HCT116 (cell line): ENCODE measurements around the gene ERBB2. TPM values are rescaled to one million over a fixed set of nuclear protein-coding genes. Genes with fewer than 3 reads are reported as not detected.

Source experiments
- ATAC-seq: fragments of 200-7000 bp; cut with Tn5 transposase; 2 replicates; pipeline ENCODE4 v1.9.1; 2020; ENCODE audit warnings: mild to moderate bottlenecking, moderate library complexity
- BruUV-seq: library from RNA; stranded (reverse); fragments of 400-500 nt; replicated peaks from 2 replicates; lab custom pipeline; 2021; lab: Mats Ljungman, UMichigan
- CTCF ChIA-PET: fragments of 300-600 bp; sonication (Branson Sonifier 250); formaldehyde crosslinking; loops from one replicate; lab custom pipeline; 2021; ENCODE audit warnings: antibody characterized with exemption; lab: Charles Lee
- POLR2A ChIA-PET: fragments of 300-600, 350-600 bp; sonication (Branson Sonifier 250); formaldehyde crosslinking; loops from one replicate; lab custom pipeline; 2021; ENCODE audit warnings: antibody characterized with exemption; lab: Charles Lee
- RAD21 ChIA-PET, 2 experiments: fragments of 300-600 bp; sonication (Branson Sonifier 250); formaldehyde crosslinking; loops; one replicate each; lab custom pipeline; 2023; ENCODE audit warnings: low total read pairs in 2 of 2; ENCODE audit not compliant: uncharacterized antibody in 2 of 2, unreplicated experiment in 2 of 2, low non-redundant PET in 1 of 2; lab: Charles Lee
- DNase-seq: peaks from one replicate; pipeline ENCODE4 v3.0.0-alpha.2; 2010; ENCODE audit warnings: low read depth, low spot score
- H2AFZ ChIP-seq: fragments of 200-600 bp; shearing (Covaris generic), sonication (generic); 2 replicates; pipeline ENCODE4 v1.6.1; 2017; ENCODE audit warnings: low read depth, mixed run types, mixed read lengths, antibody characterized with exemption, low read length; ENCODE audit not compliant: poor library complexity, severe bottlenecking
- H3K27ac ChIP-seq: 2 replicates; pipeline ENCODE4 v1.5.1; 2012; ENCODE audit warnings: low read depth, low read length
- H3K27me3 ChIP-seq: fragments of 200-600 bp; sonication (generic); 2 replicates; pipeline ENCODE4 v1.6.1; 2016; ENCODE audit warnings: mixed run types, low read length, mixed read lengths; ENCODE audit not compliant: insufficient read depth
- H3K36me3 ChIP-seq, 2 experiments: fragments of 200-500 bp in 1 of 2; fragments of 200-600 bp in 1 of 2; sonication (Bioruptor generic) in 1 of 2; sonication (generic) in 1 of 2; 2 replicates each; pipeline versions ENCODE4 v1.5.1 to v1.6.1; 2014 to 2016; ENCODE audit warnings: low read length in 2 of 2, inconsistent platforms in 1 of 2, mixed read lengths in 1 of 2, mixed run types in 1 of 2; ENCODE audit not compliant: insufficient read depth in 2 of 2, control insufficient read depth in 1 of 2
- H3K4me1 ChIP-seq, 2 experiments: fragments of 200-600 bp in 1 of 2; sonication (generic) in 1 of 2; 2 replicates each; pipeline versions ENCODE4 v1.5.1 to v1.6.1; 2012 to 2017; ENCODE audit warnings: low read length in 2 of 2, inconsistent platforms in 1 of 2, mild to moderate bottlenecking in 1 of 2, mixed read lengths in 1 of 2, mixed run types in 1 of 2, moderate library complexity in 1 of 2; ENCODE audit not compliant: insufficient read depth in 2 of 2, control insufficient read depth in 1 of 2
- H3K4me2 ChIP-seq: fragments of 200-600 bp; sonication (generic); 2 replicates; pipeline ENCODE4 v1.6.1; 2017; ENCODE audit warnings: mixed run types, low read length, mixed read lengths
- H3K4me3 ChIP-seq, 2 experiments: fragments of 200-600 bp in 1 of 2; sonication (generic) in 1 of 2; replicated peaks in 1 of 2; 2 replicates each; pipeline ENCODE4 v1.5.1; 2011 to 2016; ENCODE audit warnings: low read length in 2 of 2, control low read depth in 1 of 2, low read depth in 1 of 2, mild to moderate bottlenecking in 1 of 2, mixed read lengths in 1 of 2, mixed run types in 1 of 2
- H3K79me2 ChIP-seq: fragments of 200-600 bp; sonication (generic); 2 replicates; pipeline ENCODE4 v1.6.1; 2017; ENCODE audit warnings: mild to moderate bottlenecking, mixed run types, low read length, moderate library complexity, mixed read lengths; ENCODE audit not compliant: insufficient read depth
- H3K9ac ChIP-seq: fragments of 200-600 bp; sonication (generic); 2 replicates; pipeline ENCODE4 v1.6.1; 2016; ENCODE audit warnings: low read length, mixed read lengths
- H3K9me2 ChIP-seq: fragments of 200-600 bp; sonication (generic), shearing (Covaris generic); 2 replicates; pipeline ENCODE4 v1.6.1; 2017; ENCODE audit warnings: mixed run types, mild to moderate bottlenecking, moderate library complexity; ENCODE audit not compliant: insufficient read depth
- H3K9me3 ChIP-seq, 2 experiments: fragments of 200-500 bp in 1 of 2; fragments of 200-600 bp in 1 of 2; sonication (Bioruptor generic) in 1 of 2; sonication (generic) in 1 of 2; 2 replicates each; pipeline ENCODE4 v1.6.1; 2014 to 2017; ENCODE audit warnings: low read length in 2 of 2, mixed read lengths in 2 of 2, inconsistent platforms in 1 of 2, low read depth in 1 of 2, mild to moderate bottlenecking in 1 of 2, mixed run types in 1 of 2, moderate library complexity in 1 of 2; ENCODE audit not compliant: control insufficient read depth in 1 of 2, insufficient read depth in 1 of 2
- H4K20me1 ChIP-seq: fragments of 200-600 bp; sonication (generic), shearing (Covaris generic); 2 replicates; pipeline ENCODE4 v1.6.1; 2017; ENCODE audit warnings: mixed run types, mild to moderate bottlenecking, moderate library complexity; ENCODE audit not compliant: insufficient read depth
- CEBPB ChIP-seq: IDR thresholded peaks from 2 replicates; pipeline ENCODE4 v1.6.1; 2012; ENCODE audit warnings: low read depth
- EGR1 ChIP-seq: IDR thresholded peaks from 2 replicates; pipeline ENCODE4 v1.6.1; 2012; ENCODE audit warnings: low read depth
- ELF1 ChIP-seq: IDR thresholded peaks from 2 replicates; pipeline ENCODE4 v1.6.1; 2012; ENCODE audit warnings: low read depth, borderline replicate concordance
- EZH2phosphoT487 ChIP-seq: fragments of 200-600 bp; IDR thresholded peaks from 2 replicates; pipeline ENCODE4 v1.6.1; 2018; ENCODE audit warnings: antibody characterized with exemption, borderline replicate concordance
- FOSL1 ChIP-seq: IDR thresholded peaks from 2 replicates; pipeline ENCODE4 v1.6.1; 2012; ENCODE audit warnings: low read depth
- JUND ChIP-seq: IDR thresholded peaks from 2 replicates; pipeline ENCODE4 v1.6.1; 2012
- MAX ChIP-seq: IDR thresholded peaks from 2 replicates; pipeline ENCODE4 v1.6.1; 2012
- POLR2A ChIP-seq: IDR thresholded peaks from 2 replicates; pipeline ENCODE4 v1.7.0; 2011; ENCODE audit warnings: borderline replicate concordance; ENCODE audit not compliant: insufficient read depth, insufficient read length; ENCODE audit errors: extremely low read depth
- RAD21 ChIP-seq: IDR thresholded peaks from 2 replicates; pipeline ENCODE4 v1.6.1; 2012; ENCODE audit warnings: low read depth, mild to moderate bottlenecking
- SP1 ChIP-seq: IDR thresholded peaks from 2 replicates; pipeline ENCODE4 v1.6.1; 2012; ENCODE audit warnings: low read depth
- SRF ChIP-seq: IDR thresholded peaks from 2 replicates; pipeline ENCODE4 v1.6.1; 2012; ENCODE audit warnings: low read depth
- TCF7L2 ChIP-seq: IDR thresholded peaks from 2 replicates; pipeline ENCODE4 v1.7.0; 2011; ENCODE audit warnings: borderline replicate concordance, inconsistent platforms; ENCODE audit not compliant: insufficient read depth, insufficient read length; ENCODE audit errors: extremely low read depth
- YY1 ChIP-seq: IDR thresholded peaks from 2 replicates; pipeline ENCODE4 v1.6.1; 2011; ENCODE audit warnings: low read length, low read depth, moderate library complexity, mild to moderate bottlenecking; ENCODE audit not compliant: insufficient replicate concordance; ENCODE audit errors: extremely low read depth
- ZFX ChIP-seq: fragments of 450-650 bp; IDR thresholded peaks from 2 replicates; pipeline ENCODE4 v1.6.1; 2017
- ZNF274 ChIP-seq: fragments of 200-500 bp; sonication (Bioruptor generic); IDR thresholded peaks from 2 replicates; pipeline ENCODE4 v1.6.1; 2014; ENCODE audit warnings: mild to moderate bottlenecking, low read depth, low read length, inconsistent platforms
- intact Hi-C: fragments of 100-400 bp; cut with micrococcal nuclease; formaldehyde crosslinking; loops from 2 replicates; pipeline ENCODE4 v1.10.0; 2022
- total RNA-seq: library from RNA; stranded (reverse); gene quantifications from one replicate; pipeline ENCODE4 v1.2.1, GENCODE V29; 2021; ENCODE audit not compliant: unreplicated experiment
- TF ChIP-seq, protein P1 (sequence below): IDR thresholded peaks from 2 replicates; pipeline ENCODE4 v1.6.1; 2011; ENCODE audit warnings: mild to moderate bottlenecking, low read length, moderate library complexity; ENCODE audit not compliant: insufficient replicate concordance; ENCODE audit errors: extremely low read depth
- TF ChIP-seq, protein P2 (sequence below): IDR thresholded peaks from 2 replicates; pipeline ENCODE4 v1.6.1; 2012; ENCODE audit warnings: low read depth

The ERBB2 gene
- total RNA-seq, 1 experiment from 2014 or later: 75.8 TPM

GRCh38 chr17:39737206-39737759 is 37.4 kb downstream of the ERBB2 start:
- H3K27me3 ChIP-seq: no peaks in the 10 kb centered on the region
- peak overlapping the region; percentile 77 for H3K9ac ChIP-seq
- ChIA-PET RAD21 (interaction anchor here in 1 of 2 experiments (0.6 kb wide), 1 partner anchor 31 kb away, joined by 5 read pairs; no protein-coding TSS in a partner anchor), CTCF (interaction anchor here (1.1 kb wide), 1 partner anchor 116 kb away, joined by 3 read pairs; no protein-coding TSS in a partner anchor), POLR2A (no interaction called here)
- peaks cover 34 to 59% of the 10 kb centered on the region in 2 experiments for H3K4me1 ChIP-seq
- ATAC-seq (peak; percentile 11), DNase-seq (no peak)
- intact Hi-C loops: loop anchor here (5.0 to 10.0 kb wide), 2 partner anchors 115 to 218 kb away; no protein-coding TSS in a partner anchor
- peak overlapping the region; percentile 69 to 84 for H3K4me3 ChIP-seq
- TF ChIP-seq, protein P1, sequence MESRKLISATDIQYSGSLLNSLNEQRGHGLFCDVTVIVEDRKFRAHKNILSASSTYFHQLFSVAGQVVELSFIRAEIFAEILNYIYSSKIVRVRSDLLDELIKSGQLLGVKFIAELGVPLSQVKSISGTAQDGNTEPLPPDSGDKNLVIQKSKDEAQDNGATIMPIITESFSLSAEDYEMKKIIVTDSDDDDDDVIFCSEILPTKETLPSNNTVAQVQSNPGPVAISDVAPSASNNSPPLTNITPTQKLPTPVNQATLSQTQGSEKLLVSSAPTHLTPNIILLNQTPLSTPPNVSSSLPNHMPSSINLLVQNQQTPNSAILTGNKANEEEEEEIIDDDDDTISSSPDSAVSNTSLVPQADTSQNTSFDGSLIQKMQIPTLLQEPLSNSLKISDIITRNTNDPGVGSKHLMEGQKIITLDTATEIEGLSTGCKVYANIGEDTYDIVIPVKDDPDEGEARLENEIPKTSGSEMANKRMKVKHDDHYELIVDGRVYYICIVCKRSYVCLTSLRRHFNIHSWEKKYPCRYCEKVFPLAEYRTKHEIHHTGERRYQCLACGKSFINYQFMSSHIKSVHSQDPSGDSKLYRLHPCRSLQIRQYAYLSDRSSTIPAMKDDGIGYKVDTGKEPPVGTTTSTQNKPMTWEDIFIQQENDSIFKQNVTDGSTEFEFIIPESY: no peak
- TF ChIP-seq SRF: no peak
- TF ChIP-seq FOSL1: no peak
- TF ChIP-seq JUND: no peak
- no peak for TF ChIP-seq CEBPB
- TF ChIP-seq ZNF274: no peak
- no peak for TF ChIP-seq MAX
- TF ChIP-seq SP1: no peak
- TF ChIP-seq ZFX: no peak
- no peak for TF ChIP-seq RAD21
- no peak for TF ChIP-seq EGR1
- TF ChIP-seq, protein P2, sequence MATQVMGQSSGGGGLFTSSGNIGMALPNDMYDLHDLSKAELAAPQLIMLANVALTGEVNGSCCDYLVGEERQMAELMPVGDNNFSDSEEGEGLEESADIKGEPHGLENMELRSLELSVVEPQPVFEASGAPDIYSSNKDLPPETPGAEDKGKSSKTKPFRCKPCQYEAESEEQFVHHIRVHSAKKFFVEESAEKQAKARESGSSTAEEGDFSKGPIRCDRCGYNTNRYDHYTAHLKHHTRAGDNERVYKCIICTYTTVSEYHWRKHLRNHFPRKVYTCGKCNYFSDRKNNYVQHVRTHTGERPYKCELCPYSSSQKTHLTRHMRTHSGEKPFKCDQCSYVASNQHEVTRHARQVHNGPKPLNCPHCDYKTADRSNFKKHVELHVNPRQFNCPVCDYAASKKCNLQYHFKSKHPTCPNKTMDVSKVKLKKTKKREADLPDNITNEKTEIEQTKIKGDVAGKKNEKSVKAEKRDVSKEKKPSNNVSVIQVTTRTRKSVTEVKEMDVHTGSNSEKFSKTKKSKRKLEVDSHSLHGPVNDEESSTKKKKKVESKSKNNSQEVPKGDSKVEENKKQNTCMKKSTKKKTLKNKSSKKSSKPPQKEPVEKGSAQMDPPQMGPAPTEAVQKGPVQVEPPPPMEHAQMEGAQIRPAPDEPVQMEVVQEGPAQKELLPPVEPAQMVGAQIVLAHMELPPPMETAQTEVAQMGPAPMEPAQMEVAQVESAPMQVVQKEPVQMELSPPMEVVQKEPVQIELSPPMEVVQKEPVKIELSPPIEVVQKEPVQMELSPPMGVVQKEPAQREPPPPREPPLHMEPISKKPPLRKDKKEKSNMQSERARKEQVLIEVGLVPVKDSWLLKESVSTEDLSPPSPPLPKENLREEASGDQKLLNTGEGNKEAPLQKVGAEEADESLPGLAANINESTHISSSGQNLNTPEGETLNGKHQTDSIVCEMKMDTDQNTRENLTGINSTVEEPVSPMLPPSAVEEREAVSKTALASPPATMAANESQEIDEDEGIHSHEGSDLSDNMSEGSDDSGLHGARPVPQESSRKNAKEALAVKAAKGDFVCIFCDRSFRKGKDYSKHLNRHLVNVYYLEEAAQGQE: no peak
- TF ChIP-seq YY1: no peak
- no peak for TF ChIP-seq POLR2A
- TF ChIP-seq EZH2phosphoT487: no peak
- no peak for TF ChIP-seq ELF1
- TF ChIP-seq TCF7L2: no peak
- no TSS peak for BruUV-seq
- peak overlapping the region; percentile 92 for H3K27ac ChIP-seq
- H3K9me2 ChIP-seq: no peaks in the 10 kb centered on the region
- no peaks in the 10 kb centered on the region for H3K9me3 ChIP-seq
- no peak overlapping the region for H2AFZ ChIP-seq
- 0 out of 4 replicates have a peak, but pooled peaks cover 0 to under 1% of the 10 kb centered on the region in 2 experiments for H3K36me3 ChIP-seq
- no peaks in the 10 kb centered on the region for H4K20me1 ChIP-seq
- H3K4me2 ChIP-seq: peak overlapping the region; percentile 100
- peaks cover 22% of the 10 kb centered on the region; the same call in 1 of the 2 replicates for H3K79me2 ChIP-seq
